HG03457 (cell line): ENCODE measurements around the gene PGPEP1.
A peak's percentile ranks its signal among the peaks of the same experiment; 100 is the strongest.
"Not testable (repeated sequence)": the region's sequence is repeated elsewhere in the genome, so short reads cannot be mapped to it uniquely, and the experiment has no call there.

Source experiments
- ATAC-seq: cut with Tn5 transposase; IDR thresholded peaks from one replicate; pipeline ENCODE4 v1.9.1; 2021; ENCODE audit warnings: moderate number of reproducible peaks; ENCODE audit not compliant: unreplicated experiment

The PGPEP1 gene

GRCh38 chr19:18308051-18308947 is 32.1 kb upstream of the PGPEP1 start:
- no peak for ATAC-seq

- ATAC-seq, result no peak
Measured at GRCh38 chr19:18308948-18309325, 31.5 kb upstream of the PGPEP1 start.

- no peak for ATAC-seq
Measured at GRCh38 chr19:18309525-18310064, 30.8 kb upstream of the PGPEP1 start.

GRCh38 chr19:18310118-18310909 is 30.1 kb upstream of the PGPEP1 start:
- no peak for ATAC-seq

- no peak for ATAC-seq
Measured at GRCh38 chr19:18310966-18311365, 29.4 kb upstream of the PGPEP1 start.

- ATAC-seq, result no peak
Measured at GRCh38 chr19:18311502-18312091, 28.8 kb upstream of the PGPEP1 start.

- no peak for ATAC-seq
Measured at GRCh38 chr19:18312092-18312534, 28.3 kb upstream of the PGPEP1 start.

- ATAC-seq, result no peak
Measured at GRCh38 chr19:18313398-18313797, 27.0 kb upstream of the PGPEP1 start.

GRCh38 chr19:18317961-18318800 is 22.2 kb upstream of the PGPEP1 start:
- ATAC-seq, result no peak

GRCh38 chr19:18319591-18320135 is 20.7 kb upstream of the PGPEP1 start:
- no peak for ATAC-seq

- no peak for ATAC-seq
Measured at GRCh38 chr19:18320865-18321733, 19.3 kb upstream of the PGPEP1 start.

- ATAC-seq, result no peak
Measured at GRCh38 chr19:18321734-18322102, 18.7 kb upstream of the PGPEP1 start.

GRCh38 chr19:18322318-18322758 is 18.1 kb upstream of the PGPEP1 start:
- ATAC-seq, result no peak

GRCh38 chr19:18322759-18323460 is 17.5 kb upstream of the PGPEP1 start, which contains the start of gene LSM4:
Gene LSM4 (minus strand): TSS chr19:18323076. CDS start chr19:18323020, 56 bp downstream.
- ATAC-seq, result peak; percentile 76

GRCh38 chr19:18324373-18324731 is 16.0 kb upstream of the PGPEP1 start:
- ATAC-seq, result not testable (repeated sequence)

GRCh38 chr19:18326772-18327171 is 13.6 kb upstream of the PGPEP1 start:
- no peak for ATAC-seq

- ATAC-seq, result peak; percentile 51
Measured at GRCh38 chr19:18328340-18329034, 11.9 kb upstream of the PGPEP1 start.

- ATAC-seq, result no peak
Measured at GRCh38 chr19:18329035-18329376, 11.4 kb upstream of the PGPEP1 start.
